NCI-H2107 (cell line): ENCODE results near the gene PRKX.
"Not testable (repeated sequence)": the region's sequence is repeated elsewhere in the genome, so short reads cannot be mapped to it uniquely, and the experiment has no call there.

ENCODE experiments used
- DNase-seq: peaks from one replicate; lab custom pipeline; 2025; lab: John Stamatoyannopoulos, UW

The PRKX gene

DNA sequence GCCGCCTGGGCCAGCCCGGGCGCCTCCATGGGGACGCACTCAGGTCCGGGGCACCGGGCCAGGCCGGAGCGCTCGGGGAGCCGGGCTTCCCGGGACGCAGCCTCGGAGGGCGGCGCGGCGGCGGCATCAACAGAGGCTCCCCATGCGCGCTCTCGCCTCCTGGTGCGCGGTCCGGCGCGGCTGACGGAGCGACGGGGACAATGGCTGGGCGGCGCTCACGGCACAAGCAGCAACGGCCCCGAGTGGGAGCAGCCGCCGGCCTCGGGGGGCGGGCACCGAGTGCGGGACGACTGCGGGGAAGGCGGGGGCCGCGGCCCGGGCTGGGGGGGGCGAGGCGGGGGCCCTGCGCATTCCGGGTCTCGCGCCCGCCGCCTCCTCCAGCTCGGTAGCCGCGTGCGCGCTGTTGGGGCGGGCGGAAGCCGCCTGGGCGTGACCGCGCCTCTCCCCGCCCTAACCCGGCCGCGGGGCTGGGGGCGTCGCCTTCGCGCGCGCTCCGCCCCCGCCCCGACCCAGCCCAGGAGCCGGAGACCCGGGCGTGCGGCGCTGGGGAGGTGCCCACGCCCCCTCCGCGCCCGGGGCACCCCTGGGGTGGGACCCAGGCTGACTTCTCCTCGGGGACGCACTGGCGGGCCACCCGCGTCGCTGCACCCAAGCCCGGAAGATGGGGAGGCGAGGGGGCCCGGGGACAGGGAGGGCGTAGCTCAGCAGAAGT lies at the start of gene PRKX:
Gene PRKX (minus strand): TSS at position 425 of the 712 bp plus-strand sequence. CDS start 396 bp downstream, at position 29.
- no peak for DNase-seq

DNA sequence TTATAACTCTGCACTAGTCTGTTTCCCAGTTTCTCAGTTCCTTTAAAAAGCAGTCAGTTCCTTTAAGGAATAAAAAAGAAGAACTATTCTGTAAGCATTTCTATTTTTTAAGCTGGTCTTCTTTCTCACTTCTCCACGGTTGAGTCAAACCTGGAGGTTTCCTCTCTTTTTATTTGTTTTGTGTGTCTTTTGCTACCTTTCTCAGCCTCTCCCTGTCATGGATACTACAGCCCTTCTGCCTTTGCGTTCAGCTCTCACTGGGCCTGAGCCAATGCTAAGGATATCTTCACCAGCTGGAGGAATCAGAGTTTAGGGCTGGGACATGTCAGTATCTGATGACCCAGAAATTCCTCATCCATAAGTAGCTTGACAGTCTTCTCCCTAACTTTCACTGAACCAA lies 49.7 kb upstream of the PRKX start:
- no peak for DNase-seq

GRCh38 chrX:3757510-3758025 lies 44.1 kb upstream of the PRKX start:
- no peak for DNase-seq

GRCh38 chrX:3748052-3748559 lies 34.7 kb upstream of the PRKX start:
- no peak for DNase-seq

- no peak for DNase-seq
Observed at GRCh38 chrX:3743801-3744439, 30.5 kb upstream of the PRKX start.

DNA sequence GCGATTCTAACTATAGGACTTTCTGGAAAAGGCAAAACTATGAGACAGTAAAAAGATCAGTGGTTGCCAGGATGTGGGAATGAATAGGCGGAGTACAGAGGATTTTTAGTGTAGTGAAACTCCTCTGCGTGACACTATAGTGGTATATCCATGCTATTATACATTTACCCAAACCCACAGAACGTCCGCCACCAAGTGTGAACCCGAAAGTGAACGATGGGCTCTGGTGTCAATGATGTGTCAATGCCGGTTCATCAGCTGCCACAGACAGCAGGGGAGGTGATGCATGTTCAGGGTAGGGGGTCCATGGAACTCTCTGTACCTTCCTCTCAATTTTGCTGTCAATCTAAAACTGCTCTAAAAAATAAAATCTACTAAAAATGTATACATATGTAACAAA lies 27.5 kb upstream of the PRKX start:
- not testable (repeated sequence) for DNase-seq

DNA sequence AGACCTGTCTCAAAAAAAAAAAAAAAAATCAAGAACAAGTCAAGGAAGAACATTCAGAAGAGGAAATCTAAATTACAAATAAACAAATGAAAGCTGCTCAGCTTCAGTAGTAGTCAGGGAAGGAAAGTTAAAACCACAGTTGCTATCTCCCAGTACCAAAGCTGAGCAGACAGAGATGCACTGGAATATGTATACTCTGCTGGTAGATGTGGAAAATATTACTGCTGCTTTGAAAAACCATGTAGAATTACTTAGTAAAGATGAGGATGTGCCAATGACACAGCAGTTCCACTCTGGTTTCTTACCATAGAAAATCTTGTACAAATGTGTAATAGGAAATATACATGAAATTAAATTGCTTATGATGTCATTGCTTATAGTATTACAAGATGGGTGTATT lies 25.1 kb upstream of the PRKX start:
- no peak for DNase-seq

- not testable (repeated sequence) for DNase-seq
Observed at GRCh38 chrX:3736536-3736935, 23.1 kb upstream of the PRKX start.

- not testable (repeated sequence) for DNase-seq
Observed at GRCh38 chrX:3735891-3736290, 22.4 kb upstream of the PRKX start.

GRCh38 chrX:3734456-3734855 lies 21.0 kb upstream of the PRKX start:
- DNase-seq: not testable (repeated sequence)

DNA sequence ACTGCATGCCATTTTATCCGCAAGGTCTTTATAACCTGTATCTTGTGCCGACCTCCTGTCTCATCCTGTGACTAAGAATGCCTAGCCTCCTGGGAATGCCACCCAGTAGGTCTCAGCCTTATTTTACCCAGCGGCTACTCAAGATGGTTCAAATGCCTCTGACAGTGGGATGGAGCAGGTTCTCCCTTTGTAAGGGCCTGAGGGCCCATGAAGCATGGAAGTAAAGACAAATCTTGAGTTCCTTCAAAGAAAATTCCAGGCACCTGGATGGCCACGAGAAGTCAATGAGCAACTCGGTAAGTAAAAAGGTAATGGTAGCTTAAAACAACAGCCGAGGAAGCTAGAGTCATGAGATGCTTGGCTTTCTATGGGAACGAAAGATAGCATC lies 19.6 kb upstream of the PRKX start:
- DNase-seq: no peak

DNA sequence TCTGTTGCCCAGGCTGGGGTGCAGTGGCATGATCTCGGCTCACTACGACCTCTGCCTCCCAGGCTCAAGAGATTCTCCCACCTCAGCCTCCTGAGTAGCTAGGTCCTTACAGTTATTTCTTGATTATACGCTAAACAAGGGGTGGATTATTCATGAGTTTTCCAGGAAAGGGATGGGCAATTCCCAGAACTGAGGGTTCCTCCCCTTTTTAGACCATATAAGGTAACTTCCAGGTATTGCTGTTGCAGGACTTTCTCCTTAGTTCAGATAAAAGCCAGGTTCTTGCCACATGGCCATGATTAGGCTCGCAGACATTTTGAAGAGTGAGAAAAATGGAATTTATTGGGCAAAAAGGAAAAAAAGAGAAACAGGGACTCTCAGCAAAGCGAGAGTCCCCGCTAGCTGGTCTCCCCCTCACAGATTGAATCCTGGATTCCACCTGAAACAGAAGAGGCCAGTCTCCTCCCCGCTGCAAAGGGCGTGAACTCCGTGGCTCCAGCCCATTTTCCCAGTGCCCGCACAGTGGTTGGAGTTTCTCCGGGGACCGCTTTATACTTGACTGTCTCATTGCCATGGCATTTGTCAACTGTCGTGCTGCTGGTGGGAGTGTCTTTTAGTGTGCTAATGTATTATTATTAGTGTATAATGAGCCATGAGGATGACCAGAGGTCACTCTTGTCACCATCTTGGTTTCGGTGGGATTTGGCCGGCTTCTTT lies 19.0 kb upstream of the PRKX start:
- DNase-seq: not testable (repeated sequence)

DNA sequence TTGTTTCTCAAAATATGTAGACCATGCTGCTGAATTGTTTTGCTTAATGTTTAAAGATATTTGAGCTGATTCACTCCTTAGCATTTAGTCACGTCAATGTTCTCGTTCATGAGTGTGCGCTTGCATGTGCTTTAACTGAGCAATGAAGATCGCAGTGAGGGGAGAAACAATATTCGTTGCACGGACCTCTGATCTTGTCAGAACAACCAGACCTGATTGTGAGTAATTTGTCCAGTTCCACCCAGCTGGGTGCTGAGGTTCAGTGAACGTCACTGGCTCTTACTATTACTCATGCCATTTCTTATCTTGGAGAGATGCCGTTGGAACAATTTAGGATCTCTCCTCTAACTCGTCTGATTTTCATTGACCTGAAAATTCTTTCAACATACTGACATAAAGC lies 15.0 kb upstream of the PRKX start:
- DNase-seq: no peak

- DNase-seq: not testable (repeated sequence)
Observed at GRCh38 chrX:3723460-3723859, 10.0 kb upstream of the PRKX start.

GRCh38 chrX:3717742-3718420 lies 4.4 kb upstream of the PRKX start:
- no peak for DNase-seq

DNA sequence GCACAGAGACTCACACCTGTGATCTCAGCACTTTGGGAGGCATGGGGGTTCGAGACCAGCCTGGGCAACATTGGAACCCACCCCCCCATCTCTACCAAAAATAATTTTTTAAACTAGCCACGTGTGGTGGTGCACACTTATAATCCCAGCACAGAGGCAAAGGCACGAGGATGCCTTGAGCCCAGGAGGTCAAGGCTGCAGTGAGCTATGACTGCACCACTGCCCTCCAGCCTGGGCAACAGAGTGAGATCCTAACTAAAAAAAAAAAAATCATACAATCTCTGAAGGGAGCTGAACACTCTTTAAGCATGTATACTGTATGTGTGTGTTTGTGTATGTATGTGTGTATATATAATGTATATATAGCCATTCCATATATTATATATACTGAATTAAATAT lies 2.5 kb upstream of the PRKX start:
- DNase-seq: no peak

GRCh38 chrX:3714706-3715479 lies 1.4 kb upstream of the PRKX start:
- not testable (repeated sequence) for DNase-seq

DNA sequence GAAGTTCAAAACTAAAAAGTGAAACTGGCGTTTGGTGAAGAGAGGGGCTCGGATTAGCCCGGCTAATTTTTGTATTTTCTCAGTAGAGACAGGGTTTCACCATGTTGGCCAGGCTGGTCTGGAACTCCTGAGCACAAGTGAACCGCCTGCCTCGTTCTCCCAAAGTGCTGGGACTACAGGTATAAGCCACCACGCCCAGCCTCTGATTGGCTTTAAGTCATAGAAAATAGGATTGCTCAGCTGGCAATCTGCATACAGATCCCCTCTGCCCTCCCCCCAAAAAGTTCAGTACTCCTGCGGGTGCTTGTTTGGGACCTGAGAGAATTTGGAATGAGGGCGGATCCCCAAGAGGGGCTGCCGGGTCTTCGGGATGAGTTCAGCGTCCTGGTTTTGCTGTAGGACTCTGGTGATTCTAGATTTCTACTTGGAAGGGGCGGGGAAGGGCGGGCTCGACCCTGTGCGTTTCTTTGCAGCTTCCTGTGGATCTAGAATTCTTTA lies 537 bp upstream of the PRKX start:
- no peak for DNase-seq

GRCh38 chrX:3712870-3713224 lies 602 bp downstream of the PRKX start:
- no peak for DNase-seq

DNA sequence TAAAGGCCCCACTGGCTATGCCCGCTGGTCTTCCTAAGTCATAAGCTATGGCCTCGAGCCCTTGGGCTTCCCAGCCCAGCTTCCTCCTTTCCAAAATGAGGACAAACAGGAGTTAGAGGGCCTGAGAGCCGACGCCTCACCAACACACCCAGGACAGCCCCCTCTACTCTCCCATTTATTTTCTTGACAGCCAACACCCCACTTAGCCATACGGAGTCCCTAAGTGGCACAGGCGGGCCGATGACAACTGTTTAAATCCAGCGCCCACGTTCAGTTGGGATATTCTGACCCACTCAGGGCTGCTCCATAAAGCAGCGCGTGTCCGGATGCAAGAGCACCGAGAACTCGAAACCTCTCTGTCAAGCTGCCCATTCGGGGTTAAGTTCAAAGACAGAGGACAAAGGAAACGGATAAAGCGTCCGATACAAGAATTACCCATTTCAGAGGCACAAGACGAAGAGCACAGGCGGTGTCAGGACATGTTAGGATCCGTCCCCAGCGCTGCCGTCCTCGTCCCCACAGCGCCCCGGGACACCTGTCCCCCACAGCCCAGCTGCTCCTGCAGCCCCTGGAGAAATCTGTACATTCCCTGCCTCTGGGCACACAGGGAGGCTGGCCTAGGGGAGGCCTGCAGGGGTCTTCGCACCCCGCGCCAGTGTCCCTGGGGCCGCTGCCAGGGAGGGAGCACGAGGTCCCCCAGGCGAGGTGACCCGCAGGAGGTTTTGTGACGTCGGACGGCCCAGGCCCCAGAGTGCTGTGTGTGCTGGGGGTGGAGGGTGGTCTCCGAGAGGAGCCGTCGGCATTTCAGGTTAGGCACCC lies 1.2 kb downstream of the PRKX start:
- no peak for DNase-seq
